HCT116 (cell line): ENCODE measurements around the gene SPRED2. TPM values are rescaled to one million over a fixed set of nuclear protein-coding genes. Genes with fewer than 3 reads are reported as not detected.

Experiments
- ATAC-seq: fragments of 200-7000 bp; cut with Tn5 transposase; 2 replicates; pipeline ENCODE4 v1.9.1; 2020; ENCODE audit warnings: mild to moderate bottlenecking, moderate library complexity
- BruUV-seq: library from RNA; stranded (reverse); fragments of 400-500 nt; replicated peaks from 2 replicates; lab custom pipeline; 2021; lab: Mats Ljungman, UMichigan
- CTCF ChIA-PET: fragments of 300-600 bp; sonication (Branson Sonifier 250); formaldehyde crosslinking; loops from one replicate; lab custom pipeline; 2021; ENCODE audit warnings: antibody characterized with exemption; lab: Charles Lee
- POLR2A ChIA-PET: fragments of 300-600, 350-600 bp; sonication (Branson Sonifier 250); formaldehyde crosslinking; loops from one replicate; lab custom pipeline; 2021; ENCODE audit warnings: antibody characterized with exemption; lab: Charles Lee
- RAD21 ChIA-PET, 2 experiments: fragments of 300-600 bp; sonication (Branson Sonifier 250); formaldehyde crosslinking; loops; one replicate each; lab custom pipeline; 2023; ENCODE audit warnings: low total read pairs in 2 of 2; ENCODE audit not compliant: uncharacterized antibody in 2 of 2, unreplicated experiment in 2 of 2, low non-redundant PET in 1 of 2; lab: Charles Lee
- DNase-seq: peaks from one replicate; pipeline ENCODE4 v3.0.0-alpha.2; 2010; ENCODE audit warnings: low read depth, low spot score
- H2AFZ ChIP-seq: fragments of 200-600 bp; shearing (Covaris generic), sonication (generic); 2 replicates; pipeline ENCODE4 v1.6.1; 2017; ENCODE audit warnings: low read depth, mixed run types, mixed read lengths, antibody characterized with exemption, low read length; ENCODE audit not compliant: poor library complexity, severe bottlenecking
- H3K27ac ChIP-seq: 2 replicates; pipeline ENCODE4 v1.5.1; 2012; ENCODE audit warnings: low read depth, low read length
- H3K27me3 ChIP-seq: fragments of 200-600 bp; sonication (generic); 2 replicates; pipeline ENCODE4 v1.6.1; 2016; ENCODE audit warnings: mixed run types, low read length, mixed read lengths; ENCODE audit not compliant: insufficient read depth
- H3K36me3 ChIP-seq, 2 experiments: fragments of 200-500 bp in 1 of 2; fragments of 200-600 bp in 1 of 2; sonication (Bioruptor generic) in 1 of 2; sonication (generic) in 1 of 2; 2 replicates each; pipeline versions ENCODE4 v1.5.1 to v1.6.1; 2014 to 2016; ENCODE audit warnings: low read length in 2 of 2, inconsistent platforms in 1 of 2, mixed read lengths in 1 of 2, mixed run types in 1 of 2; ENCODE audit not compliant: insufficient read depth in 2 of 2, control insufficient read depth in 1 of 2
- H3K4me1 ChIP-seq, 2 experiments: fragments of 200-600 bp in 1 of 2; sonication (generic) in 1 of 2; 2 replicates each; pipeline versions ENCODE4 v1.5.1 to v1.6.1; 2012 to 2017; ENCODE audit warnings: low read length in 2 of 2, inconsistent platforms in 1 of 2, mild to moderate bottlenecking in 1 of 2, mixed read lengths in 1 of 2, mixed run types in 1 of 2, moderate library complexity in 1 of 2; ENCODE audit not compliant: insufficient read depth in 2 of 2, control insufficient read depth in 1 of 2
- H3K4me2 ChIP-seq: fragments of 200-600 bp; sonication (generic); 2 replicates; pipeline ENCODE4 v1.6.1; 2017; ENCODE audit warnings: mixed run types, low read length, mixed read lengths
- H3K4me3 ChIP-seq, 2 experiments: fragments of 200-600 bp in 1 of 2; sonication (generic) in 1 of 2; replicated peaks in 1 of 2; 2 replicates each; pipeline ENCODE4 v1.5.1; 2011 to 2016; ENCODE audit warnings: low read length in 2 of 2, control low read depth in 1 of 2, low read depth in 1 of 2, mild to moderate bottlenecking in 1 of 2, mixed read lengths in 1 of 2, mixed run types in 1 of 2
- H3K79me2 ChIP-seq: fragments of 200-600 bp; sonication (generic); 2 replicates; pipeline ENCODE4 v1.6.1; 2017; ENCODE audit warnings: mild to moderate bottlenecking, mixed run types, low read length, moderate library complexity, mixed read lengths; ENCODE audit not compliant: insufficient read depth
- H3K9ac ChIP-seq: fragments of 200-600 bp; sonication (generic); 2 replicates; pipeline ENCODE4 v1.6.1; 2016; ENCODE audit warnings: low read length, mixed read lengths
- H3K9me2 ChIP-seq: fragments of 200-600 bp; sonication (generic), shearing (Covaris generic); 2 replicates; pipeline ENCODE4 v1.6.1; 2017; ENCODE audit warnings: mixed run types, mild to moderate bottlenecking, moderate library complexity; ENCODE audit not compliant: insufficient read depth
- H3K9me3 ChIP-seq, 2 experiments: fragments of 200-500 bp in 1 of 2; fragments of 200-600 bp in 1 of 2; sonication (Bioruptor generic) in 1 of 2; sonication (generic) in 1 of 2; 2 replicates each; pipeline ENCODE4 v1.6.1; 2014 to 2017; ENCODE audit warnings: low read length in 2 of 2, mixed read lengths in 2 of 2, inconsistent platforms in 1 of 2, low read depth in 1 of 2, mild to moderate bottlenecking in 1 of 2, mixed run types in 1 of 2, moderate library complexity in 1 of 2; ENCODE audit not compliant: control insufficient read depth in 1 of 2, insufficient read depth in 1 of 2
- H4K20me1 ChIP-seq: fragments of 200-600 bp; sonication (generic), shearing (Covaris generic); 2 replicates; pipeline ENCODE4 v1.6.1; 2017; ENCODE audit warnings: mixed run types, mild to moderate bottlenecking, moderate library complexity; ENCODE audit not compliant: insufficient read depth
- CEBPB ChIP-seq: IDR thresholded peaks from 2 replicates; pipeline ENCODE4 v1.6.1; 2012; ENCODE audit warnings: low read depth
- EGR1 ChIP-seq: IDR thresholded peaks from 2 replicates; pipeline ENCODE4 v1.6.1; 2012; ENCODE audit warnings: low read depth
- ELF1 ChIP-seq: IDR thresholded peaks from 2 replicates; pipeline ENCODE4 v1.6.1; 2012; ENCODE audit warnings: low read depth, borderline replicate concordance
- EZH2 ChIP-seq: fragments of 200-600 bp; sonication (generic); IDR thresholded peaks from 2 replicates; pipeline ENCODE4 v1.6.1; 2017; ENCODE audit warnings: antibody characterized with exemption, mixed run types
- FOSL1 ChIP-seq: IDR thresholded peaks from 2 replicates; pipeline ENCODE4 v1.6.1; 2012; ENCODE audit warnings: low read depth
- POLR2AphosphoS5 ChIP-seq: IDR thresholded peaks from 2 replicates; pipeline ENCODE4 v1.6.1; 2011; ENCODE audit warnings: mild to moderate bottlenecking, low read depth, low read length, moderate library complexity
- RAD21 ChIP-seq: IDR thresholded peaks from 2 replicates; pipeline ENCODE4 v1.6.1; 2012; ENCODE audit warnings: low read depth, mild to moderate bottlenecking
- SIN3A ChIP-seq: IDR thresholded peaks from 2 replicates; pipeline ENCODE4 v1.6.1; 2012; ENCODE audit warnings: low read depth
- TCF7L2 ChIP-seq: IDR thresholded peaks from 2 replicates; pipeline ENCODE4 v1.7.0; 2011; ENCODE audit warnings: borderline replicate concordance, inconsistent platforms; ENCODE audit not compliant: insufficient read depth, insufficient read length; ENCODE audit errors: extremely low read depth
- YY1 ChIP-seq: IDR thresholded peaks from 2 replicates; pipeline ENCODE4 v1.6.1; 2011; ENCODE audit warnings: low read length, low read depth, moderate library complexity, mild to moderate bottlenecking; ENCODE audit not compliant: insufficient replicate concordance; ENCODE audit errors: extremely low read depth
- intact Hi-C: fragments of 100-400 bp; cut with micrococcal nuclease; formaldehyde crosslinking; loops from 2 replicates; pipeline ENCODE4 v1.10.0; 2022
- total RNA-seq: library from RNA; stranded (reverse); gene quantifications from one replicate; pipeline ENCODE4 v1.2.1, GENCODE V29; 2021; ENCODE audit not compliant: unreplicated experiment
- TF ChIP-seq, protein P1 (sequence below): IDR thresholded peaks from 2 replicates; pipeline ENCODE4 v1.6.1; 2011; ENCODE audit warnings: mild to moderate bottlenecking, low read length, moderate library complexity; ENCODE audit not compliant: insufficient replicate concordance; ENCODE audit errors: extremely low read depth
- TF ChIP-seq, protein P2 (sequence below): IDR thresholded peaks from 2 replicates; pipeline ENCODE4 v1.6.1; 2012
- TF ChIP-seq, protein P3 (sequence below): IDR thresholded peaks from 2 replicates; pipeline ENCODE4 v1.6.1; 2012; ENCODE audit warnings: low read depth
- TF ChIP-seq, protein P4 (sequence below): IDR thresholded peaks from 2 replicates; pipeline ENCODE4 v1.6.1; 2012

Gene SPRED2
- total RNA-seq, 1 experiment from 2014 or later = 62.6 TPM

DNA sequence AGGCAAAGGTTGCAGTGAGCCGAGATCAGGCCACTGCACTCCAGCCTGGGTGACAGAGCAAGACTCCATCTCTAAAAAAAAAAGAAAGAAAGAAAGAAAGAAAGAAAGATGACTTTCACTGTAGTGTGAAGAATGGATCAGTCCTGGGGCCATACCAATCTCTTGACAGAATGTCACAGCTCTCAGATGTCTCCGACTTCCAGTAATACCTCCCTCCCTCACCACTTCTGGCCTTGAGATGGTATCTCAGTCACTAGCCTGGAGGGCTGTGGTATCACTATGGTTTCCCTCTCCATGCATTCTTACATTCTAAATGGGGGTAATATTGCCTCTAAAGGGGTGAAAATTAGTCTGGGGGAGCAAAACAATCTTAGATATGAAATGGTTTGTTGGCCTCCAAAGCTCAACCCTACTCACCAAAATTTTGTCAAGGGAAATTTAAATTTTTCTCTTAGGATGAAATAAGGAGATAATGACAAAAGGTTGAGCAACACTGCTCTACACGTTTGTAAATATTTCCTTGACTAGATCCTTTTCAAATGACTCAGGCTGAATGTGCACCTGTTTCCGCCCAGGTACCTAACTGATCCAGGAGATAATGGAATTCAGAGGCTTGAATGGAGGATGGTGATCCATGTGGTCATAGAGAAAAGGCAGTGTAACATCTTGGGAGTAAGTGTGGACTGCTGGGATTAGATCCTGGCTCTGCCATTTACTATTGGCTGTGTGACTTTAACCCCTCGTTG is 19.9 kb upstream of the SPRED2 start (continued):
- TF ChIP-seq EGR1 (no peak), ELF1 (no peak), POLR2AphosphoS5 (no peak), TCF7L2 (no peak)
- TF ChIP-seq, protein P1, sequence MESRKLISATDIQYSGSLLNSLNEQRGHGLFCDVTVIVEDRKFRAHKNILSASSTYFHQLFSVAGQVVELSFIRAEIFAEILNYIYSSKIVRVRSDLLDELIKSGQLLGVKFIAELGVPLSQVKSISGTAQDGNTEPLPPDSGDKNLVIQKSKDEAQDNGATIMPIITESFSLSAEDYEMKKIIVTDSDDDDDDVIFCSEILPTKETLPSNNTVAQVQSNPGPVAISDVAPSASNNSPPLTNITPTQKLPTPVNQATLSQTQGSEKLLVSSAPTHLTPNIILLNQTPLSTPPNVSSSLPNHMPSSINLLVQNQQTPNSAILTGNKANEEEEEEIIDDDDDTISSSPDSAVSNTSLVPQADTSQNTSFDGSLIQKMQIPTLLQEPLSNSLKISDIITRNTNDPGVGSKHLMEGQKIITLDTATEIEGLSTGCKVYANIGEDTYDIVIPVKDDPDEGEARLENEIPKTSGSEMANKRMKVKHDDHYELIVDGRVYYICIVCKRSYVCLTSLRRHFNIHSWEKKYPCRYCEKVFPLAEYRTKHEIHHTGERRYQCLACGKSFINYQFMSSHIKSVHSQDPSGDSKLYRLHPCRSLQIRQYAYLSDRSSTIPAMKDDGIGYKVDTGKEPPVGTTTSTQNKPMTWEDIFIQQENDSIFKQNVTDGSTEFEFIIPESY = no peak

DNA sequence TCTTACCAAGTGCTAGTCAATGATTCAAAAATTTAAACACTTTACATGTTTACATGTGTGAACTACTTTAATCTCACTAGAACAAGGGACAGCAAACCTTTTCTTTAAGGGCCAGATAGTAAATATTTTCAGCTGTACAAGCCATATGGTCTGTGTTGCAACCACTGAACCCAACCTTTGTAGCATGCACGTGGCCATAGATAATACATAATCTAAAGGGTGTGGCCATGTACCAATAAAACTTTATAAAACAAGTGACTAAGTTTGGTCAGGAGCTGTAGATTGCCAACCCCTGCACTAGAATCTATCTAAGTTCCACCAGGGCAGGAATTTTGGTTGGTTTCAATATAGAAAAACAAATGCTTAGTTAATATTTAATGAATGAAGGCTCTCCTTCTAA is 18.4 kb upstream of the SPRED2 start:
- Histone ChIP-seq H3K4me3 (no peak overlapping the region), H2AFZ (no peak overlapping the region), H4K20me1 (no peaks in the 10 kb centered on the region), H3K9me3 (no peaks in the 10 kb centered on the region), H3K9me2 (no peaks in the 10 kb centered on the region), H3K9ac (no peak overlapping the region), H3K4me1 (no peaks in the 10 kb centered on the region), H3K27ac (no peak overlapping the region), H3K79me2 (no peaks in the 10 kb centered on the region), H3K27me3 (no peaks in the 10 kb centered on the region), H3K36me3 (no peaks in the 10 kb centered on the region), H3K4me2 (no peak overlapping the region)
- ATAC-seq (no peak), DNase-seq (no peak)
- intact Hi-C loops = no loop called here
- no peak for TF ChIP-seq EGR1
- TF ChIP-seq YY1 = no peak
- TF ChIP-seq, protein P2, sequence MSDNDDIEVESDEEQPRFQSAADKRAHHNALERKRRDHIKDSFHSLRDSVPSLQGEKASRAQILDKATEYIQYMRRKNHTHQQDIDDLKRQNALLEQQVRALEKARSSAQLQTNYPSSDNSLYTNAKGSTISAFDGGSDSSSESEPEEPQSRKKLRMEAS = no peak
- TF ChIP-seq, protein P3, sequence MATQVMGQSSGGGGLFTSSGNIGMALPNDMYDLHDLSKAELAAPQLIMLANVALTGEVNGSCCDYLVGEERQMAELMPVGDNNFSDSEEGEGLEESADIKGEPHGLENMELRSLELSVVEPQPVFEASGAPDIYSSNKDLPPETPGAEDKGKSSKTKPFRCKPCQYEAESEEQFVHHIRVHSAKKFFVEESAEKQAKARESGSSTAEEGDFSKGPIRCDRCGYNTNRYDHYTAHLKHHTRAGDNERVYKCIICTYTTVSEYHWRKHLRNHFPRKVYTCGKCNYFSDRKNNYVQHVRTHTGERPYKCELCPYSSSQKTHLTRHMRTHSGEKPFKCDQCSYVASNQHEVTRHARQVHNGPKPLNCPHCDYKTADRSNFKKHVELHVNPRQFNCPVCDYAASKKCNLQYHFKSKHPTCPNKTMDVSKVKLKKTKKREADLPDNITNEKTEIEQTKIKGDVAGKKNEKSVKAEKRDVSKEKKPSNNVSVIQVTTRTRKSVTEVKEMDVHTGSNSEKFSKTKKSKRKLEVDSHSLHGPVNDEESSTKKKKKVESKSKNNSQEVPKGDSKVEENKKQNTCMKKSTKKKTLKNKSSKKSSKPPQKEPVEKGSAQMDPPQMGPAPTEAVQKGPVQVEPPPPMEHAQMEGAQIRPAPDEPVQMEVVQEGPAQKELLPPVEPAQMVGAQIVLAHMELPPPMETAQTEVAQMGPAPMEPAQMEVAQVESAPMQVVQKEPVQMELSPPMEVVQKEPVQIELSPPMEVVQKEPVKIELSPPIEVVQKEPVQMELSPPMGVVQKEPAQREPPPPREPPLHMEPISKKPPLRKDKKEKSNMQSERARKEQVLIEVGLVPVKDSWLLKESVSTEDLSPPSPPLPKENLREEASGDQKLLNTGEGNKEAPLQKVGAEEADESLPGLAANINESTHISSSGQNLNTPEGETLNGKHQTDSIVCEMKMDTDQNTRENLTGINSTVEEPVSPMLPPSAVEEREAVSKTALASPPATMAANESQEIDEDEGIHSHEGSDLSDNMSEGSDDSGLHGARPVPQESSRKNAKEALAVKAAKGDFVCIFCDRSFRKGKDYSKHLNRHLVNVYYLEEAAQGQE = no peak
- no peak for TF ChIP-seq FOSL1
- TF ChIP-seq SIN3A = no peak
- no peak for TF ChIP-seq CEBPB
- TF ChIP-seq, protein P4, sequence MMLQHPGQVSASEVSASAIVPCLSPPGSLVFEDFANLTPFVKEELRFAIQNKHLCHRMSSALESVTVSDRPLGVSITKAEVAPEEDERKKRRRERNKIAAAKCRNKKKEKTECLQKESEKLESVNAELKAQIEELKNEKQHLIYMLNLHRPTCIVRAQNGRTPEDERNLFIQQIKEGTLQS = no peak
- TF ChIP-seq RAD21 = no peak
- TF ChIP-seq EZH2 = no peak
- no peak for TF ChIP-seq TCF7L2
- ChIA-PET POLR2A (no interaction called here), RAD21 (no interaction called here), CTCF (no interaction called here)
- no TSS peak for BruUV-seq
